CD4-positive, alpha-beta T cell treated with Interleukin-10 for 1 hour (primary cell): Measurements from ENCODE around the gene IPO11.
"Not testable (repeated sequence)": the region's sequence is repeated elsewhere in the genome, so short reads cannot be mapped to it uniquely, and the experiment has no call there.

ENCODE experiments used
- DNase-seq: peaks from one replicate; pipeline ENCODE4 v3.0.0-alpha.2; 2020

Gene IPO11

GRCh38 chr5:62520812-62521211 lies 108.2 kb downstream of the IPO11 start:
- DNase-seq, result not testable (repeated sequence)

DNA sequence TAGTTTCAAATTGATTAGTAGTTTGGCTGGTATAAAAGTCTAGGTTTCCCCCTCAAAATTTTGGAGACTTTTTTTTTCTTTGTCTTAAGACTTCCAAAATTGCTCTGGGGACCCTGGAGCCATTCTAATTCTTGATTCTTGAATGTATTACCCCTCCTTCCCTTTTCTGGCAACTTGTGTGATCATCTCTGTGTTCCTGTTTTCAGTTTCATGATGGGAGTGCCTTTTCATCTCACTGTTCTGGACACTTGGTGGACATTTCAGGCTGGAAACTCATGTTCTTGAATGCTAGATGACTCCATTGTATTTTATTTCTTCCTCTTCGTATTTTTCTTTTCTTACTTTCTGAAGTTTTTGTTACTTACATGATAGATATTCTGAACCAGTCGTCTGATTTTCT lies 108.8 kb downstream of the IPO11 start:
- no peak for DNase-seq

DNA sequence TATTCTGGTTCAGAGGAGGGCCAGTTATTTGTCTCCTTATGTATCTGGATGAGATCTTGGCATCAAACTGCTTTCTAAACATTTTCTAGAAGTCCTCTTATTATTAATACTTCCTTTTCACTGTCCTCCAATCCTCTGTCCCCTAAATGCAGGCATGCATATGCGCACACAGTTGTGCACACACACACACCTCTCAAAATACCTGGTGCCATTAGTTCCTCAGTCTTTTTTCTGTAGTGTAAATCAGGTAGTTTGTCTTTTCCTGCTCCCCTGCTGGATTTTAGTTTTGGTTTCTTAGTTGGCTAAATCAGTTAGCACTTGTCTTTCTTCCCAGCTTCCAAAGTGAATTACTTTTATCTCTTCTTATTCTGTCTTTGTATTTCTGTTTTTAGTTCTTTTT lies 110.2 kb downstream of the IPO11 start:
- no peak for DNase-seq

GRCh38 chr5:62533597-62533996 lies 121.0 kb downstream of the IPO11 start:
- no peak for DNase-seq

- DNase-seq, result no peak
These were observed 122.1 kb downstream of the IPO11 start for GRCh38 chr5:62534461-62535236.

DNA sequence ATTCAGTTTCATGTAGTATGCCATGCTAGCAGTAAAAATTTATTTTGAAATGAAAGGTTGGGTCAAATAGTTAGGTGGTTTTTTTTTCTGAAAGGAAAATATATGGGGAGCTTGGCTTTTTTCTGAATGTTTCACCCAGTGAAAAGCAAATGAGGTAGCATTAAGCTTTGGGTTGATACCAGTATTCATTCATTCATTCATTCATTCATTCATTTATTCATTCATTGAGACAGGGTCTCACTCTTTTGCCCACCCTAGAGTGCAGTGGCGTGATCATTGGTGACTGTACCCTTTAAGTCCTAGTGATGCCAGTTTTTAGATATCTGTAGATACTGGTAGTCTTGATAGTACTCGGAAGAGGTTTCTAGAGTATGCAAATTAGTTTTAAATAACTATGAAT lies 123.7 kb downstream of the IPO11 start:
- DNase-seq, result no peak

DNA sequence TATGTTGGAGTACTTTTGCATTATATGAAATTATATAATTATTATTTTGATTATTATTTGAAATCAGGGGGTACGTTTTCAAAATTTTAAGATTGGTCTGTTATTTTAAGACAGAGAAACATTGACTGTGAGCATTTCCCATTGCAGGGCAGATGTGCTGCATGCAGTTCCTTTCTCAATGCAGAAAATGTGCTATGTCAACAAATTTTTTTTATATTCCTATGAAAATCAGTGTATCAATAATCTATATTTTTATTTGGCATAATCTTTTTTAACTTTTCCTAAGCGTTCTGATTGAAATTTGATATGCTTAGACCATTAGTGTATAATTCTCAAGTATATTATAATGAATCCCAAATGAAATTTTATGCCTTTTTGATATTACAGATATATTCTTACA lies 124.2 kb downstream of the IPO11 start:
- no peak for DNase-seq

GRCh38 chr5:62538017-62538942 lies 125.7 kb downstream of the IPO11 start:
- DNase-seq, result no peak

DNA sequence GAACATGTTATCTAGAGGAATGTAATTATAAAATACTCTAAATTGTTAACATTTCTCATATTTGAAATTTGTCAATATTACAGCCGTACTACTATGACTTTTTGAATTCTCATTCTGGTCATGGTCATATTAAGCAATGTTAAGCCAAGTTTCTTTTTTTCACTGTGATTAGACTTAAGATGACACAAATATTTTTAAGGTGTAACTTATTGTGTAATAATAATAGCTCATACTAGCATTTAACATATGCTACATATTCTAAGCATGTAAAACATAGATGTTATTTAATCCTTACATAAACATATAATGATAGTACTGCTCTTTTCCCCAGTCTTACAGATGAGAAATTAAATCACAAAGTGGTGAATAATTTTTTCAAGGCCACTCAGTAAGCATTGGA lies 130.2 kb downstream of the IPO11 start:
- no peak for DNase-seq

DNA sequence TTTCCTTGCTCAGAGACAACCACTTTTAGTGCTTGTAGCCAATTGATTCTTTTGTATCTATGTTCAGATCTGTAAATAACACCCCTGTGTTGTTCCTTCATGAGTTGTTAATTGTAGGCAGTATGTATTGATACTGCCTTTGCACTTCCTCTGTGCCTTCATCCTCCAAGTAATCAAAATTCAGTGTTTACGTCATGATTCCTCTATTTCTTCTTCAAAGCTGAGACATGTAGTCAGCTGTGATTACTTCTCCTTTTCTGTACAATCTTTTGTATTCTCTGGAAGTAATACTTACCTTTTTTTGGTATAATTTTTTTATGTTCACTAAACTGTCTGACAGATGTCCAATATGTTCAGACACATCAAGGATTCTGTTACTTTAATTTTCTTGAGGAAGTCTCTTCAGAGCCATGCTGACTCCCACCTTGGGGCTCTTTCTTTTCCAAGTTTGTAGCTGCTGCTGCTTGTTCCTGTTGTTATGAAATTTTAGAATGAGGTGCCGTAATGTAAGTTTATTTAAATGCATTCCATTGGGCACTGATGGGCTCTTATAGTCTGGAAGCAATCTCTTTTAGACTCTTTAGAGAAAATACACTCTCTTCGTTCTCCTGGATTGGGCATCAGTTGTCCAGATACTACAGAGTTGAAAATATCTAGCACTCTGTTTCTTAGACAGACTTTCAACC lies 135.5 kb downstream of the IPO11 start:
- no peak for DNase-seq

GRCh38 chr5:62550103-62550502 lies 137.5 kb downstream of the IPO11 start:
- DNase-seq, result no peak

- DNase-seq, result no peak
These were observed 143.4 kb downstream of the IPO11 start for GRCh38 chr5:62555930-62556329.

GRCh38 chr5:62558941-62559340 lies 146.4 kb downstream of the IPO11 start:
- DNase-seq, result no peak

GRCh38 chr5:62560786-62561185 lies 148.2 kb downstream of the IPO11 start:
- no peak for DNase-seq

DNA sequence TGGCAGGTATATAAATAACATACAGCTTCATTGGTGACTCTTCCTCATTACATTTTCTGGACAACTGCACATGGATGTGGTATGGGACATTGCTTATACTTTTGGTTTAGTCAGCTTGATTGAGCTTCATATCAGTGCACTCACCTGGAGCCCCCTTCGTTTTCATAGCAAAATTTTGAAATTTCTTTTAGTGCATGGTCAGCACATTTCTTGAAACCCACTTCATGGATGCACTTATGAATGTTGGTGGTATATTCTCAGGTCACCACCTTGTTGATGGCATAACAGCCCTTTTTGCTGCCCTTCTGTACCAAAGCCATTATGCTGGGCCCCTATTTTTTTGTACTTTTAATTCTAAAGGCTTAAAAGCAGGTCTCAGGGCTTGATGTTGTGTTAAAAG lies 149.3 kb downstream of the IPO11 start:
- DNase-seq, result no peak

DNA sequence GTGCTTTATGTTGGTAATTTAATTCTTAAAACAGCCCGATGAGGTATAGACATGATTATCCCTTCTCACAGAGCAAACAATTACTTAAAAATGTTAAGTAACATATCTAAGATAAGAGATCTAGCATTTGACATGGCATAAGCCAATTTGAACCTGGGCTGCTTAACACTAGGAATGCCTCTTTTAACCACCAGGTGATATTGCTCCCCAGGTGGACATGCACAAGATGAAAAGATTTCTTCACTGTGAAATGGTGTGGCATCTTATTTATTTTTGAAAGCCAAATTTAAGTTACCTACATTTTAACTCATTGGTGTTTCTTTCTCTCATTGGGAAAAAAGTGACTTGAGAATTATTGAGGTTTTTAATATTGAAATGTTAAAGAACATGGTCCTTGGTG lies 150.3 kb downstream of the IPO11 start:
- no peak for DNase-seq

DNA sequence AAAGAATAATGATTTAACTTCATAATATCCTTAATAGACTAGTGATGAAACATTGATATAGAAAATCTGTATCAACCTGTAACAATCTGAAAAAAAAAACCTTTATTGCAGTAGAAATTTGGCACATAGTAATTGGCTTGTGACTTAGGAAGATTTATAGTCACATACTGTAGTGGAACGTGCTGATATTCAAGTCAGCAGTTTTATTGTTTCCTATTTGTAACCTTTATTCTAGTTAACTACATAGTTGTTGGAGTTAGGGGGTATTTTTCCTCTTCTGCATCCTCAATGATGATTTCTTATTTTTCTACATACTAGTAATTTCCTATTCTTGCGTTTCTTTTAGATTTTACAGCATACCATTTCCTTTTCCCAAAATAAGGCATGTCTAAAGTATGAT lies 151.5 kb downstream of the IPO11 start:
- DNase-seq, result no peak

GRCh38 chr5:62565740-62566139 lies 153.2 kb downstream of the IPO11 start:
- not testable (repeated sequence) for DNase-seq

DNA sequence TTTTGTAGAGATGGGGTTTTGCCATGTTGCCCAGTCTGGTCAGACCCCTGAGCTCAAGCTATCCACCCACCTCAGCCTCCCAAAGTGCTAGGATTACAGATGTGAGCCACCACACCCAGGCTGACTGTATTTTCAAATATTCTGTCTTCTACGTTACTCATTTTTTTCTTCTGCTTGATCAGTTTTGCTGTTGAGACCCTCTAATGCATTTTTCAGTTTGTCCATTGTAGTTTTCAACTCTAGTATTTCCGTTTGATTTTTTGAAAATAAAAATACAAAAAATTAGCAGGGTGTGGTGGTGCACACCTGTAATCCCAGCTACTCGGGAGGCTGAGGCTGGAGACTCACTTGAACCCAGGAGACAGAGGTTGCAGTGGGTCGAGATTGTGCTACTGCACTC lies 155.6 kb downstream of the IPO11 start:
- no peak for DNase-seq

GRCh38 chr5:62568800-62569432 lies 156.4 kb downstream of the IPO11 start:
- no peak for DNase-seq

GRCh38 chr5:62569470-62569869 lies 156.9 kb downstream of the IPO11 start:
- no peak for DNase-seq

DNA sequence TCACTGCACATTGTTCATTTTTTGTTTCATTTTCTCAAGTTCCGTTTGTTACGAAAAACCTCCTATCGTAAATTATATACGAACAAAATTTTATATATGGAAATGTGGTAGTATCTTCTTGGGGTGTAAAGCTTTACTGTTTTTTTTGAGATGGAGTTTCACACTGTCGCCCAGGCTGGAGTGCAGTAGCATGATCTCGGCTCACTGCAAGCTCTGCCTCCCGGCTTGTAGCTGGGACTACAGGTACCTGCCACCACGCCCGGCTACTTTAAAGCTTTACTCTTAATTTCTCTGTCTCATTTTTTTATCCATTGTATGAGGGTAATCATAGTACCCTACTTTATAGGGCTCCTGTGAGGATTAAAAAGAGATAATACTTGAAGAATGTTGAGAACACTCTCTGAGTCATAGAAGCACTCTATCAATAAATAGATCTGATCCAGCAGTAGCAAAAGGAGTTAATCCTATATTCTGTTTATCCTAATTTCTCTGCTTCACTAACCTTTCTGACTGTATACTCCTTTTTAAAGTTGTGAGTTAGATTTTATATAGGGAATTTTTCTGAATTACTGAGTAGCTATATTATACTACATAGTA lies 160.5 kb downstream of the IPO11 start:
- DNase-seq, result no peak

DNA sequence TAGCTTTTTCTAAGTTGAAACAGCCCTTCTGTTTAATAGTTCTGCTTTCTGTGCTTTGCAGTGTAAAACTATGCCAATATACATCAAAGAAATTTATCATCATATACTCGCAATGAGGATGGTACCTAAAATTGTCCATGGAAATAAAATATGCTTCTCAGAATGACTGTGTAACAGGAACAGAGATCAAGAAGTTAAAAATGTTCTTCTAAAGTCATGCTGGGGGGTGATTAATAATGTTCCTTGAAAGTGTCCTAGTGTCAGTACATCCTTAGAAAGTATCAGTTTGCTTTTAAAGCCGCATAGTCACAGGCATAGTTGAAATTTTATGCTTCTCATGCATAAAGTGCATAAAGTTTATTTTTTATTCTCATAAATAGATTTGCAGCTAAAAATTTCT lies 162.0 kb downstream of the IPO11 start:
- no peak for DNase-seq
